Measurements from ENCODE around the gene AIM2. TPM values are rescaled to one million over a fixed set of nuclear protein-coding genes. Genes with fewer than 3 reads are reported as not detected.
A peak's percentile ranks its signal among the peaks of the same experiment; 100 is the strongest.

The AIM2 gene
- total and polyA plus RNA-seq, 10 of the 15 experiments (the other 5 are each of a cell fraction or from before 2014, with no cell fraction given) = 7.9 to 35.7 (median 12.8) TPM

DNA sequence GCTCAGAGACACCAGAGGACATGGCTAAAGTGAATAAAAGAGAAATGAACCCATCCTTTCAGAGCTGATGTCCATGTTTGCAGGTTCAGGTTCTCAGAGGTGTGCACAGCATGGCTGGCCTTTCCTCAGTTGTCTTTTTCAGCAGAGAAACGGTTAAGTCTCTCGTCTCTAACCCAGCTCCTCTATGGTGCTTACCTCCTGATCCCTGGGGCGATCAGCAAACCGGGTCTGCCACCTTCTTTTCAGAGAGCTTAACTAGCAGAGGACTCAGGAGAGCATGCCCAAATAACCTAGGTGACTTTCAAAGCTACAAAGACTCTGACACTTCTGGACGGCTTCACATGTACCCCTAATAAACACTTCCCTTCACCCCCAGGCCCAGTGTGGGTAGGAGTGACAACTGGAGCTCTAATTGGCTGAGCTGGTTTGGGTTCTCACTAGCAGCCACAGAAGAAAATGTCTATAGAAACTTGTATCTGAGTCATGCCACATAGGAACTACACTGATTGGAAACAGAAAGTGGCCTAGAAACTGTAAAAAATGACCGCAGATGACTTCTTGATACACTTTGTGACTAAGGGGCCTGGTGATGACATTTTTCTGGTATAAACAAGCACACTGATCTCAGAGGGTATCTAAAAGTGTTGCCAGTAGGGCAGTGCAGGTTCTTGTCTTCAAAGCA is at the start of gene AIM2 (continued):
- TF ChIP-seq, protein P1, sequence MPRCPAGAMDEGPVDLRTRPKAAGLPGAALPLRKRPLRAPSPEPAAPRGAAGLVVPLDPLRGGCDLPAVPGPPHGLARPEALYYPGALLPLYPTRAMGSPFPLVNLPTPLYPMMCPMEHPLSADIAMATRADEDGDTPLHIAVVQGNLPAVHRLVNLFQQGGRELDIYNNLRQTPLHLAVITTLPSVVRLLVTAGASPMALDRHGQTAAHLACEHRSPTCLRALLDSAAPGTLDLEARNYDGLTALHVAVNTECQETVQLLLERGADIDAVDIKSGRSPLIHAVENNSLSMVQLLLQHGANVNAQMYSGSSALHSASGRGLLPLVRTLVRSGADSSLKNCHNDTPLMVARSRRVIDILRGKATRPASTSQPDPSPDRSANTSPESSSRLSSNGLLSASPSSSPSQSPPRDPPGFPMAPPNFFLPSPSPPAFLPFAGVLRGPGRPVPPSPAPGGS (IDR thresholded peaks at IDR 0.05; ENCODE audit: borderline replicate concordance, insufficient read depth, low read depth, low read length, poor library complexity, severe bottlenecking) = no peak
- no peak for TF ChIP-seq HDGF (IDR thresholded peaks at IDR 0.05)
- no peak for TF ChIP-seq SREBF1 (IDR thresholded peaks at IDR 0.05; ENCODE audit: low read length)
- TF ChIP-seq RAD51 (IDR thresholded peaks at IDR 0.05) = no peak
- TF ChIP-seq, protein P2, sequence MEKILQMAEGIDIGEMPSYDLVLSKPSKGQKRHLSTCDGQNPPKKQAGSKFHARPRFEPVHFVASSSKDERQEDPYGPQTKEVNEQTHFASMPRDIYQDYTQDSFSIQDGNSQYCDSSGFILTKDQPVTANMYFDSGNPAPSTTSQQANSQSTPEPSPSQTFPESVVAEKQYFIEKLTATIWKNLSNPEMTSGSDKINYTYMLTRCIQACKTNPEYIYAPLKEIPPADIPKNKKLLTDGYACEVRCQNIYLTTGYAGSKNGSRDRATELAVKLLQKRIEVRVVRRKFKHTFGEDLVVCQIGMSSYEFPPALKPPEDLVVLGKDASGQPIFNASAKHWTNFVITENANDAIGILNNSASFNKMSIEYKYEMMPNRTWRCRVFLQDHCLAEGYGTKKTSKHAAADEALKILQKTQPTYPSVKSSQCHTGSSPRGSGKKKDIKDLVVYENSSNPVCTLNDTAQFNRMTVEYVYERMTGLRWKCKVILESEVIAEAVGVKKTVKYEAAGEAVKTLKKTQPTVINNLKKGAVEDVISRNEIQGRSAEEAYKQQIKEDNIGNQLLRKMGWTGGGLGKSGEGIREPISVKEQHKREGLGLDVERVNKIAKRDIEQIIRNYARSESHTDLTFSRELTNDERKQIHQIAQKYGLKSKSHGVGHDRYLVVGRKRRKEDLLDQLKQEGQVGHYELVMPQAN (conservative IDR thresholded peaks at IDR 0.05) = 0 out of 2 replicates have a peak, but pooled peaks have one; percentile 27
- peak; percentile 62; the same call in 1 of the 2 replicates for TF ChIP-seq CBFB (IDR thresholded peaks at IDR 0.05; ENCODE audit: low read depth)
- TF ChIP-seq, protein P3, sequence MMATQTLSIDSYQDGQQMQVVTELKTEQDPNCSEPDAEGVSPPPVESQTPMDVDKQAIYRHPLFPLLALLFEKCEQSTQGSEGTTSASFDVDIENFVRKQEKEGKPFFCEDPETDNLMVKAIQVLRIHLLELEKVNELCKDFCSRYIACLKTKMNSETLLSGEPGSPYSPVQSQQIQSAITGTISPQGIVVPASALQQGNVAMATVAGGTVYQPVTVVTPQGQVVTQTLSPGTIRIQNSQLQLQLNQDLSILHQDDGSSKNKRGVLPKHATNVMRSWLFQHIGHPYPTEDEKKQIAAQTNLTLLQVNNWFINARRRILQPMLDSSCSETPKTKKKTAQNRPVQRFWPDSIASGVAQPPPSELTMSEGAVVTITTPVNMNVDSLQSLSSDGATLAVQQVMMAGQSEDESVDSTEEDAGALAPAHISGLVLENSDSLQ (IDR thresholded peaks at IDR 0.05) = peak; percentile 82
- TF ChIP-seq, protein P4, sequence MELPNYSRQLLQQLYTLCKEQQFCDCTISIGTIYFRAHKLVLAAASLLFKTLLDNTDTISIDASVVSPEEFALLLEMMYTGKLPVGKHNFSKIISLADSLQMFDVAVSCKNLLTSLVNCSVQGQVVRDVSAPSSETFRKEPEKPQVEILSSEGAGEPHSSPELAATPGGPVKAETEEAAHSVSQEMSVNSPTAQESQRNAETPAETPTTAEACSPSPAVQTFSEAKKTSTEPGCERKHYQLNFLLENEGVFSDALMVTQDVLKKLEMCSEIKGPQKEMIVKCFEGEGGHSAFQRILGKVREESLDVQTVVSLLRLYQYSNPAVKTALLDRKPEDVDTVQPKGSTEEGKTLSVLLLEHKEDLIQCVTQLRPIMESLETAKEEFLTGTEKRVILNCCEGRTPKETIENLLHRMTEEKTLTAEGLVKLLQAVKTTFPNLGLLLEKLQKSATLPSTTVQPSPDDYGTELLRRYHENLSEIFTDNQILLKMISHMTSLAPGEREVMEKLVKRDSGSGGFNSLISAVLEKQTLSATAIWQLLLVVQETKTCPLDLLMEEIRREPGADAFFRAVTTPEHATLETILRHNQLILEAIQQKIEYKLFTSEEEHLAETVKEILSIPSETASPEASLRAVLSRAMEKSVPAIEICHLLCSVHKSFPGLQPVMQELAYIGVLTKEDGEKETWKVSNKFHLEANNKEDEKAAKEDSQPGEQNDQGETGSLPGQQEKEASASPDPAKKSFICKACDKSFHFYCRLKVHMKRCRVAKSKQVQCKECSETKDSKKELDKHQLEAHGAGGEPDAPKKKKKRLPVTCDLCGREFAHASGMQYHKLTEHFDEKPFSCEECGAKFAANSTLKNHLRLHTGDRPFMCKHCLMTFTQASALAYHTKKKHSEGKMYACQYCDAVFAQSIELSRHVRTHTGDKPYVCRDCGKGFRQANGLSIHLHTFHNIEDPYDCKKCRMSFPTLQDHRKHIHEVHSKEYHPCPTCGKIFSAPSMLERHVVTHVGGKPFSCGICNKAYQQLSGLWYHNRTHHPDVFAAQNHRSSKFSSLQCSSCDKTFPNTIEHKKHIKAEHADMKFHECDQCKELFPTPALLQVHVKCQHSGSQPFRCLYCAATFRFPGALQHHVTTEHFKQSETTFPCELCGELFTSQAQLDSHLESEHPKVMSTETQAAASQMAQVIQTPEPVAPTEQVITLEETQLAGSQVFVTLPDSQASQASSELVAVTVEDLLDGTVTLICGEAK (IDR thresholded peaks at IDR 0.05; ENCODE audit: borderline replicate concordance) = no peak; the same call in 1 of the 2 replicates
- peak; percentile 75 for TF ChIP-seq RFX5 (IDR thresholded peaks at IDR 0.05; ENCODE audit: low read depth, low read length)
- TF ChIP-seq SMAD5 (IDR thresholded peaks at IDR 0.05; ENCODE audit: low read depth) = no peak
- TF ChIP-seq ASH2L (IDR thresholded peaks at IDR 0.05; ENCODE audit: borderline replicate concordance, low read depth) = no peak
- TF ChIP-seq, protein P5, sequence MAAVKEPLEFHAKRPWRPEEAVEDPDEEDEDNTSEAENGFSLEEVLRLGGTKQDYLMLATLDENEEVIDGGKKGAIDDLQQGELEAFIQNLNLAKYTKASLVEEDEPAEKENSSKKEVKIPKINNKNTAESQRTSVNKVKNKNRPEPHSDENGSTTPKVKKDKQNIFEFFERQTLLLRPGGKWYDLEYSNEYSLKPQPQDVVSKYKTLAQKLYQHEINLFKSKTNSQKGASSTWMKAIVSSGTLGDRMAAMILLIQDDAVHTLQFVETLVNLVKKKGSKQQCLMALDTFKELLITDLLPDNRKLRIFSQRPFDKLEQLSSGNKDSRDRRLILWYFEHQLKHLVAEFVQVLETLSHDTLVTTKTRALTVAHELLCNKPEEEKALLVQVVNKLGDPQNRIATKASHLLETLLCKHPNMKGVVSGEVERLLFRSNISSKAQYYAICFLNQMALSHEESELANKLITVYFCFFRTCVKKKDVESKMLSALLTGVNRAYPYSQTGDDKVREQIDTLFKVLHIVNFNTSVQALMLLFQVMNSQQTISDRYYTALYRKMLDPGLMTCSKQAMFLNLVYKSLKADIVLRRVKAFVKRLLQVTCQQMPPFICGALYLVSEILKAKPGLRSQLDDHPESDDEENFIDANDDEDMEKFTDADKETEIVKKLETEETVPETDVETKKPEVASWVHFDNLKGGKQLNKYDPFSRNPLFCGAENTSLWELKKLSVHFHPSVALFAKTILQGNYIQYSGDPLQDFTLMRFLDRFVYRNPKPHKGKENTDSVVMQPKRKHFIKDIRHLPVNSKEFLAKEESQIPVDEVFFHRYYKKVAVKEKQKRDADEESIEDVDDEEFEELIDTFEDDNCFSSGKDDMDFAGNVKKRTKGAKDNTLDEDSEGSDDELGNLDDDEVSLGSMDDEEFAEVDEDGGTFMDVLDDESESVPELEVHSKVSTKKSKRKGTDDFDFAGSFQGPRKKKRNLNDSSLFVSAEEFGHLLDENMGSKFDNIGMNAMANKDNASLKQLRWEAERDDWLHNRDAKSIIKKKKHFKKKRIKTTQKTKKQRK (IDR thresholded peaks at IDR 0.05; ENCODE audit: low read depth, low read length) = no peak
- TF ChIP-seq SMARCA5 (IDR thresholded peaks at IDR 0.05) = peak; percentile 39; the same call in 1 of the 2 replicates
- no peak for TF ChIP-seq NR2F1 (conservative IDR thresholded peaks at IDR 0.05)
- TF ChIP-seq KDM1A (IDR thresholded peaks at IDR 0.05; ENCODE audit: borderline replicate concordance) = no peak
- TF ChIP-seq FOS (IDR thresholded peaks at IDR 0.05; ENCODE audit: borderline replicate concordance, extremely low read depth, insufficient read length) = no peak
- no peak for TF ChIP-seq RBBP5 (conservative IDR thresholded peaks at IDR 0.05)
- peak; percentile 34; the same call in 1 of the 2 replicates for TF ChIP-seq CHD2 (IDR thresholded peaks at IDR 0.05; ENCODE audit: borderline replicate concordance, low read depth, low read length)

Measured in GM12878 (cell line).